Activated T-cell treated with anti-CD3 and anti-CD28 coated beads, Interleukin-2, amount 50 U/mL, for 24 hours (primary cell): ENCODE results near the gene MPDU1.

Source experiments
- DNase-seq: peaks from one replicate; pipeline ENCODE4 v3.0.0-alpha.2; 2020
- H3K27ac Mint-ChIP-seq: 2 replicates; pipeline ENCODE4 v1.8.0; 2020; ENCODE audit warnings: mild to moderate bottlenecking, mixed read lengths
- H3K27me3 Mint-ChIP-seq: 2 replicates; pipeline ENCODE4 v1.8.0; 2020; ENCODE audit warnings: mixed read lengths
- H3K36me3 Mint-ChIP-seq: 2 replicates; pipeline ENCODE4 v1.8.0; 2020; ENCODE audit warnings: low read depth, mixed read lengths
- H3K4me1 Mint-ChIP-seq: 2 replicates; pipeline ENCODE4 v1.8.0; 2020; ENCODE audit warnings: low read depth, mixed read lengths
- H3K4me3 Mint-ChIP-seq: 2 replicates; pipeline ENCODE4 v1.8.0; 2020; ENCODE audit warnings: mild to moderate bottlenecking, moderate library complexity, mixed read lengths
- H3K9me3 Mint-ChIP-seq: 2 replicates; pipeline ENCODE4 v1.8.0; 2020; ENCODE audit warnings: mixed read lengths

Gene MPDU1

GRCh38 chr17:7557147-7557764 lies 26.4 kb upstream of the MPDU1 start:
- Mint-ChIP-seq H3K4me3 (no peak overlapping the region), H3K4me1 (peaks cover 59% of the 10 kb centered on the region), H3K27ac (no peak overlapping the region), H3K36me3 (peaks cover 8% of the 10 kb centered on the region), H3K9me3 (no peaks in the 10 kb centered on the region), H3K27me3 (no peaks in the 10 kb centered on the region)
- no peak for DNase-seq

GRCh38 chr17:7557775-7558543 lies 25.7 kb upstream of the MPDU1 start:
- no peaks in the 10 kb centered on the region for H3K9me3 Mint-ChIP-seq
- peaks cover 15% of the 10 kb centered on the region for H3K36me3 Mint-ChIP-seq
- H3K27me3 Mint-ChIP-seq, result no peaks in the 10 kb centered on the region
- no peak for DNase-seq
- H3K4me3 Mint-ChIP-seq, result peak overlapping the region; percentile 47
- H3K4me1 Mint-ChIP-seq, result peaks cover 58% of the 10 kb centered on the region
- H3K27ac Mint-ChIP-seq, result peak overlapping the region; percentile 74

- Mint-ChIP-seq H3K27ac (peak within 1 kb of the TSS; percentile 74), H3K4me1 (peaks cover 52% of the 10 kb centered on the region), H3K9me3 (no peaks in the 10 kb centered on the region), H3K4me3 (peak within 1 kb of the TSS; percentile 47), H3K36me3 (peaks cover 22% of the 10 kb centered on the region), H3K27me3 (no peaks in the 10 kb centered on the region)
- no peak for DNase-seq
Measured at GRCh38 chr17:7558544-7559319, 24.9 kb upstream of the MPDU1 start, which contains the start of gene TNFSF13. TNFSF13 (plus strand) TSS chr17:7558750; CDS start chr17:7559040, 290 bp downstream.

- H3K9me3 Mint-ChIP-seq, result no peaks in the 10 kb centered on the region
- DNase-seq, result no peak
- no peaks in the 10 kb centered on the region for H3K27me3 Mint-ChIP-seq
- peak overlapping the region; percentile 93 for H3K27ac Mint-ChIP-seq
- peak overlapping the region; percentile 96 for H3K4me3 Mint-ChIP-seq
- peaks cover 57% of the 10 kb centered on the region for H3K4me1 Mint-ChIP-seq
- H3K36me3 Mint-ChIP-seq, result peaks cover 30% of the 10 kb centered on the region
Measured at GRCh38 chr17:7559320-7560171, 24.1 kb upstream of the MPDU1 start.

GRCh38 chr17:7560172-7561027 lies 23.3 kb upstream of the MPDU1 start:
- Mint-ChIP-seq H3K27me3 (no peaks in the 10 kb centered on the region), H3K4me1 (peaks cover 60% of the 10 kb centered on the region), H3K27ac (peak overlapping the region; percentile 93), H3K4me3 (peak overlapping the region; percentile 96), H3K36me3 (peaks cover 38% of the 10 kb centered on the region), H3K9me3 (no peaks in the 10 kb centered on the region)
- no peak for DNase-seq

GRCh38 chr17:7561028-7561575 lies 22.6 kb upstream of the MPDU1 start:
- H3K36me3 Mint-ChIP-seq, result peaks cover 45% of the 10 kb centered on the region
- H3K27me3 Mint-ChIP-seq, result no peaks in the 10 kb centered on the region
- peak; percentile 90 for DNase-seq
- H3K4me3 Mint-ChIP-seq, result peak overlapping the region; percentile 96
- no peaks in the 10 kb centered on the region for H3K9me3 Mint-ChIP-seq
- peak overlapping the region; percentile 93 for H3K27ac Mint-ChIP-seq
- peaks cover 61% of the 10 kb centered on the region for H3K4me1 Mint-ChIP-seq

GRCh38 chr17:7561589-7562207 lies 22.0 kb upstream of the MPDU1 start, which contains the start of gene SENP3:
SENP3 (plus strand) TSS chr17:7561919; CDS start chr17:7563077, 1,158 bp downstream.
- Mint-ChIP-seq H3K4me1 (peaks cover 58% of the 10 kb centered on the region), H3K9me3 (no peaks in the 10 kb centered on the region), H3K27me3 (no peaks in the 10 kb centered on the region), H3K36me3 (peaks cover 51% of the 10 kb centered on the region), H3K4me3 (peak within 1 kb of the TSS; percentile 96), H3K27ac (peak within 1 kb of the TSS; percentile 94)
- DNase-seq, result peak; percentile 94

- H3K36me3 Mint-ChIP-seq, result peaks cover 56% of the 10 kb centered on the region
Measured at GRCh38 chr17:7562208-7562605, 21.4 kb upstream of the MPDU1 start.

GRCh38 chr17:7563115-7563869 lies 20.4 kb upstream of the MPDU1 start:
- peak overlapping the region; percentile 94 for H3K27ac Mint-ChIP-seq
- peaks cover 59% of the 10 kb centered on the region for H3K4me1 Mint-ChIP-seq
- peaks cover 66% of the 10 kb centered on the region for H3K36me3 Mint-ChIP-seq
- H3K9me3 Mint-ChIP-seq, result no peaks in the 10 kb centered on the region
- no peak for DNase-seq
- peak overlapping the region; percentile 96 for H3K4me3 Mint-ChIP-seq
- no peaks in the 10 kb centered on the region for H3K27me3 Mint-ChIP-seq

More at GRCh38 chr17:7562208-7562605, 21.4 kb upstream of the MPDU1 start:
- Mint-ChIP-seq H3K27me3 (no peaks in the 10 kb centered on the region), H3K27ac (peak overlapping the region; percentile 94), H3K4me3 (peak overlapping the region; percentile 96), H3K9me3 (no peaks in the 10 kb centered on the region), H3K4me1 (peaks cover 60% of the 10 kb centered on the region)
- DNase-seq, result no peak

GRCh38 chr17:7569571-7569970 lies 14.1 kb upstream of the MPDU1 start:
- no peak for DNase-seq
- H3K9me3 Mint-ChIP-seq, result no peaks in the 10 kb centered on the region
- no peak overlapping the region for H3K4me3 Mint-ChIP-seq
- peak overlapping the region; percentile 19 for H3K27ac Mint-ChIP-seq
- H3K36me3 Mint-ChIP-seq, result peaks cover 96% of the 10 kb centered on the region
- no peaks in the 10 kb centered on the region for H3K27me3 Mint-ChIP-seq
- H3K4me1 Mint-ChIP-seq, result peaks cover 46% of the 10 kb centered on the region

- Mint-ChIP-seq H3K4me3 (no peak overlapping the region), H3K27ac (peak overlapping the region; percentile 87)
- no peak for DNase-seq
Measured at GRCh38 chr17:7570351-7570750, 13.3 kb upstream of the MPDU1 start.

GRCh38 chr17:7572338-7572587 lies 11.4 kb upstream of the MPDU1 start:
- DNase-seq, result no peak
- Mint-ChIP-seq H3K27me3 (no peaks in the 10 kb centered on the region), H3K4me3 (peak overlapping the region; percentile 90), H3K4me1 (peaks cover 60% of the 10 kb centered on the region), H3K36me3 (peaks cover 96% of the 10 kb centered on the region), H3K9me3 (no peaks in the 10 kb centered on the region), H3K27ac (peak overlapping the region; percentile 100)

More at GRCh38 chr17:7570351-7570750, 13.3 kb upstream of the MPDU1 start:
- Mint-ChIP-seq H3K4me1 (peaks cover 47% of the 10 kb centered on the region), H3K9me3 (no peaks in the 10 kb centered on the region), H3K36me3 (peaks cover 96% of the 10 kb centered on the region), H3K27me3 (no peaks in the 10 kb centered on the region)
